NCI-H187 treated with DMSO at 0.1 percent for 48 hours (cell line): ENCODE results near the gene MARCO.
"Not testable (repeated sequence)": the region's sequence is repeated elsewhere in the genome, so short reads cannot be mapped to it uniquely, and the experiment has no call there.

Experiments used
- DNase-seq: peaks from one replicate; lab custom pipeline; 2025; lab: John Stamatoyannopoulos, UW

The MARCO gene

GRCh38 chr2:118975133-118975532 lies 33.1 kb downstream of the MARCO start:
- DNase-seq = no peak

GRCh38 chr2:118978064-118978463 lies 36.1 kb downstream of the MARCO start:
- DNase-seq = no peak

- no peak for DNase-seq
Measured at GRCh38 chr2:118979152-118979861, 37.3 kb downstream of the MARCO start.

GRCh38 chr2:118980022-118980421 lies 38.0 kb downstream of the MARCO start:
- DNase-seq = no peak

- DNase-seq = no peak
Measured at GRCh38 chr2:118980573-118980972, 38.6 kb downstream of the MARCO start.

GRCh38 chr2:118981632-118982031 lies 39.6 kb downstream of the MARCO start:
- DNase-seq = no peak

- DNase-seq = no peak
Measured at GRCh38 chr2:118982039-118982438, 40.0 kb downstream of the MARCO start.

- no peak for DNase-seq
Measured at GRCh38 chr2:118983133-118983532, 41.1 kb downstream of the MARCO start.

GRCh38 chr2:118983915-118984314 lies 41.9 kb downstream of the MARCO start:
- DNase-seq = no peak

GRCh38 chr2:118986738-118987137 lies 44.7 kb downstream of the MARCO start:
- DNase-seq = no peak

- DNase-seq = no peak
Measured at GRCh38 chr2:118987886-118988285, 45.9 kb downstream of the MARCO start.

GRCh38 chr2:118988706-118989105 lies 46.7 kb downstream of the MARCO start:
- no peak for DNase-seq

- no peak for DNase-seq
Measured at GRCh38 chr2:118989481-118989880, 47.5 kb downstream of the MARCO start.

- DNase-seq = no peak
Measured at GRCh38 chr2:118990757-118991545, 49.0 kb downstream of the MARCO start.

GRCh38 chr2:118991554-118991953 lies 49.6 kb downstream of the MARCO start:
- DNase-seq = no peak

GRCh38 chr2:118992740-118993391 lies 50.9 kb downstream of the MARCO start:
- no peak for DNase-seq

- DNase-seq = no peak
Measured at GRCh38 chr2:118993392-118993752, 51.4 kb downstream of the MARCO start.

GRCh38 chr2:118994172-118994700 lies 52.2 kb downstream of the MARCO start:
- no peak for DNase-seq

- DNase-seq = no peak
Measured at GRCh38 chr2:118994778-118995177, 52.8 kb downstream of the MARCO start.

GRCh38 chr2:119003856-119004255 lies 61.9 kb downstream of the MARCO start:
- not testable (repeated sequence) for DNase-seq

- no peak for DNase-seq
Measured at GRCh38 chr2:119004602-119005001, 62.6 kb downstream of the MARCO start.

- no peak for DNase-seq
Measured at GRCh38 chr2:119005051-119005450, 63.1 kb downstream of the MARCO start.

GRCh38 chr2:119005555-119005954 lies 63.6 kb downstream of the MARCO start:
- no peak for DNase-seq
